HG03045 (cell line): Measurements from ENCODE around the gene SLC19A1.

Source experiments
- ATAC-seq: cut with Tn5 transposase; IDR thresholded peaks from one replicate; pipeline ENCODE4 v1.9.1; 2021; ENCODE audit warnings: mild to moderate bottlenecking, moderate library complexity; ENCODE audit not compliant: unreplicated experiment

SLC19A1 gene

DNA sequence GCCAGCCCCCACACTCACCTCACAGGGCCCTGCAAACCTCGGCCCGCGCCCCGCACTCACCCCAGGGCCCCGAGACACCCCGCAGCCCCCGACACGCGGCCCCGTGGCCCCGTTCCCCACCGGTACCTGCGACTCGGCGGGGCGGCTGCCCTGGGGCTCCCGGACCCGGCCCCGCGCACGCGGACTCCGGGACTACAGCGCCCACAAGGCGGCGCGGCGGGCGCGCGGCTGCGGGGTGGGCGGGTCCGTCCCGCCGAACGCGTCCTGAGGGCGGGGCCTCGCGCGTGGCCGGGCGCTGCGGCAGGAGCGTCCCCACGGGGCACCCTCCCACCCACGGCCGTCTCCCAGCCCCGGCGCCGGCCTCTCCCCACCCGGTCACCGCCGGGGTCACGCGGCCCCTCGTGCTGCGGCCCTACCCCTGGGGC is at the start of gene SLC19A1:
SLC19A1 (minus strand) TSS at position 199 of the 425 bp plus-strand sequence. CDS start 4,481 bp downstream, outside the sequence.
- peak; percentile 68 for ATAC-seq

DNA sequence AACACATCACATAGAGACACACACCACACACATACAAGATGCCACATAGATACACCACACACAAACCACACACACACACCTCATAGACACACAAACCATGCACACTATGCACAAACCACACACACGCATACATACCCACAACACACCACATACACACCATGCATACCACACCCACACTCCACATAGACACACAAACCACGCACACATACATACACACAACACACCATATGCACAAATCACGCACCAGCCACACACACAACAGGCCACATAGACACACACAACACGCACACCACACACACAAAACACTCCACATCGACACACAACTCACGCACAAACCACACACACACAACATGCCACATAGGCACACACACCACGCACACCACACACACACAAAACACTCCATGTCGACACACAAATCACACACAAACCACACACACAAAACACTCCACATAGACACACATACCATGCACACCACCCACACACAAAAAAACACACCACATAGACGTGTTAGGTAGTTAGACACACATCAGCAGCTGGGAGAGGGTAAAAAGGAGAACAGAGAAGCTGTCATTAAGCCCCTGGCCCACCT is 49.5 kb upstream of the SLC19A1 start:
- no peak for ATAC-seq

DNA sequence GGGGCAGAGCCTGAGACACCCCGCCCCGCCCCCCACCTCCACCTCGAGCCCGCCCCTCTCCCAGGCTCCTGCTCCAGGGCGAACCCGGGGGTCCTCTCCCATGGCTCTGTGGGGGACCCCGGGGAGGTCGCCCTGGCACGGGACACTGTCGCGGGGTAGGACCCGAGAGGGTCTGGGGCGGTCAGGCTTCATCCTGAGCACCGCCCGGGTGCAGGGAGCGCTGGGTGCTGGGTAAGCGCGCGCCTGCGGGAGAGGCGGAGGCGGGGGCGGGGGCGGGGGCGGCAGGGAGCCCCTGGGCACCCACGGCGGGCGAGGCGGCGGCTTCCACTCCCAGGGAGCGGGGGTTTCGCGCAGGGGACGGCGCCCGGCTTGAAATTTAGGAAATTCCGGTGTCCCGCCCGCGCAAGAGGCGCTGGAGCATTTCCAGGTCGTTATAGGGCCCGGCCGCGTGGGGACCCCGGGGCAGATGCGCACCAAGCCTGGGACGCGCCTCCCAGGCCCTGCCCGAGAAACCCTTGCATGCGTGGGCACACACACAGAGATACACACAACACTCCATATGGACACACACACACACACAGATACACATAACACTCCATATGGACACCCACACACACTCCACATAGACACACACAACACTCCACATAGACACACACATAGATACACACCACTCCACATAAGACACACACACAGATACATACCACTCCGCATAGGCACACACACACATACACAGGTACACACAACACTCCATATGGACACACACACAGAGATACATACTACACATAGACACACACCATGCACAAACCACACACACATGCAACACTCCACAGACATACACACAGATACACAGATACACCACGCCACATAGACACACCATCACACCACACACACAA is 48.7 kb upstream of the SLC19A1 start:
- ATAC-seq, result no peak

DNA sequence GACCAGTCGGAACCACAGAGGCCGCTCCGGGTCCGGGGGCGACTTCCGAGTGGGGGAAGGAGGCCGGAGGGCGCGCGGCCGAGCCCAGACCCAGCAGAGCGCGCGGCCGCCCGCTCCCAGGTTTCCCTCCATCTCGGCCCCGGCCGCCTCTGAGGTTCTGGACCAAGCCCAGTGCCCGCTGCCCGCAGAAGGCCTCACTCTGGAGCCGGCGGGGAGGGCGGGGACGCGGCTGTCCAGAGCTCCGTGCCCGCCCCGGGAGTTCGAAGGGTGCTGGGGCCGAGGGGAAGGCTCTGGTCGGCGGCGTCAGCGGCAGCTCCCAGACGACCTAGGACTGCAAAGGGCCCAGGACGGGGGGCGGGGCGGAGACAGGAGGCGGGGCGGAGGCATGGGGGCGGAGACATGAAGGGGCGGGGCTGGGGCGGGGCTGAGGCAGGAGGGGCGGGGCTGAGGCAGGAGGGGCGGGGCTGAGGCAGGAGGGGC is 48.0 kb upstream of the SLC19A1 start:
- ATAC-seq, result no peak

DNA sequence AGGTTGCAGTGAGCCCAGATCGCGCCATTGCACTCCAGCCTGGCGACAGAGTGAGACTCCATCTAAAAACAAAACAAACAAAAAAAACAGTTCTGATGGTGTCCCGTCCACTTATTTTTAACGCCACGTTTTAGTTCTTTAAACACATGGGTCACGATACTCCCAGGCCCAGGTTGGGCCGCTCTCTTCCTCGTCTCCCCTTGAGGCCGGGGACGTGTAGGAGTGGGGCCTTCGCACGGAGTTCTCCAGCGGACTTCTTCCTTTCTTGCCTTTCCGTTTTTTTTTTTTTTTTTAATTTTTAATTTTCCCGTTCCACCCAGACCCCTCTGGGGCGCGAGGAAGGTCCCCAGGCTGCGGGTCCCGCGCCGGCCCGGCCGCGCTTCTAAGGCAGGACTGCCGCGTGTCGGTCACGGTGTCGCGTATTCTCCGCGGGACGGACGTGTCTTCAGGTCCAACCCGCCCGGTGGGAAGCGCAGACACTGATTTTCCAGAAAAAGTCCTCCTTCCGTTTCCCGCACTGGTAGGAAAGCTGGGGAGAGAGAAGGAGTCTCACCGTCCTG is 47.5 kb upstream of the SLC19A1 start:
- ATAC-seq, result no peak

DNA sequence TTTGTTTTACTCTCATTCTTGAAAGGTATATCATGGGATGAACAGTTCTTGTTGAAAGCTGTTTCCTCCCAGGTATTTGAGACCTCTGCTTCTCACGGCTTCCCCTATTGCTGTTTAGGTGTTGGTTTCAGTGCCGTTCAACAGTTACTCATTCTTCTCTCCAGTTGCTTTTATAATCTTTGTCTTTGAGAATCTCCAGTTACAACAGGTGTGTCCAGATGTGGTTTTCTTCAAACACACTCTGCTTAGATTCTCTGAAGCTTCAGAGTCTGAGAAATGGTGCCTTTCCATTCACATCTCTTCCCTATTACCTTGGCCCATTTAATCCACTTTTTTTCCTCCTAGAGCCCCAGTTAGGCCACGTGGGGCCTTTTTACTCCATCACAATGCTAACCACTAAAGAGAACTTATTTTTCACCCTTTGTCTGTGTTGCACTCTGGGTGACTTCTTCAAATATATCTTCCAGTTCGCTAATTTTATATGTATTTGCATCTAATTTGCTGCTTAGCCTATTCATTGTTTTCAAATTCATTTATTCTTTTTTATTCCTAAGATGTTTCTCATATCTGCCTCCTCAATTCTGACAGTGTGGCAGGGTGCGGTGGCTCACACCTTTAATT is 46.7 kb upstream of the SLC19A1 start:
- ATAC-seq, result no peak

DNA sequence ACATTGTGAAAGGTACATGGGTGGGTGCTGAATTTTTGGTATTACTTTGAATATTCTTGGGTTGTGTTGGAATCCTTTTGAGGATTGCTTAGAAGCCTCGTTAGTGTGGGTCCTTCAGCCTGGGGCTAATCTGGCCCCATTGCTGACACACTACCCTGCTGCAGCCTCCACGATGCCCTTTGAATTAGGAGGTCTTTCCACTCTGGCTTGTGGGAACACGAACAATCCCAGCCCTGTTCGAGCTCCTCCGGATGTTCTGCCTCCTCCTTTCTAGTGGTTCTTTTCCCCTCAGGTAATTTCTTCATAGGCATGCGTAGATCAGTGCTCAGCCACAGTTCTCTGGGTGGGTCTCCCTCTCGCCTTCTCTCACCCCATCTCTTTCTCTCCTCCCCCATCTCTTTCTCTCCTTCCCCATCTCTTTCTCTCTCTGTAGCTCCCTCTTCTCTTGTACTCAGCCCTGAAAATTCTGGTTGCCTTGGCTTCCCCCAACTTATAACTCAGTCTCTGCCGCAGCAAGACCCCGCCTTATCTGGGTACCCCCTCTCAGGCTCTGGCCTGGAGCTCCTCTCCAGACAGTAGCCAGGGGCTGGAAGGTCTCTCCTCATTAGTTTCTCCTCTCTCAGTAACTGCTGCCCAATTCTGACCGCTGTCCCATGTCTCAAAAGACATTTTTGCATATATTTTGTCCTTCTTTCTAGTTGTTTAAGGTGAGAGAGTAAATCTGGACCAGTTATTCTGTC is 46.0 kb upstream of the SLC19A1 start:
- no peak for ATAC-seq

DNA sequence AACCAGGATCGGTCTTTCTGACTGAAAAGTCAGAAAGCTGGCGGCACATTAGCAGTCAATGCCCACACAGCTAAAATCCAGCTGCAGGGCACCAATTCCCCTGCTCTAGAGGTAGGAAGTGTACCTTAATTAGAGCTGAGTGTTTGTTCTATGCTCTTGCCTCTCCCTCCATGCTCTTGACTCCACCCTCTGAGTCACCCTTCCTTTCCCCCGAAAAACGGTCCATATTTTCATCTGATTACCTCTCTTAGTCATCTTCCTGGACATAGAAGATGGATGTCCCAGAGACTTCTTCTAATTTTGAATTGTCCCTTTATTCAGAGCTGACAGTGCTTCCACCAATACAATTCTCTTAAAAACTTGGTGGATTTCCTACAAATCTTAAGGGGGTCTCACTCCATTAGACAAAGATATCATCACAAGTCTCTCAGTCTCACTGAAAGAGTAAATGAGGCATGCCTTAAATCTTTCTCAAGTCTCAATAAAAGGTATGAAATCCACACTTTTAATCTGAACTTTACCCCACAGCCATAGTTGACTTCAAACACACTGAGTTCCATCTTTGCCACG is 44.1 kb upstream of the SLC19A1 start:
- ATAC-seq, result no peak

DNA sequence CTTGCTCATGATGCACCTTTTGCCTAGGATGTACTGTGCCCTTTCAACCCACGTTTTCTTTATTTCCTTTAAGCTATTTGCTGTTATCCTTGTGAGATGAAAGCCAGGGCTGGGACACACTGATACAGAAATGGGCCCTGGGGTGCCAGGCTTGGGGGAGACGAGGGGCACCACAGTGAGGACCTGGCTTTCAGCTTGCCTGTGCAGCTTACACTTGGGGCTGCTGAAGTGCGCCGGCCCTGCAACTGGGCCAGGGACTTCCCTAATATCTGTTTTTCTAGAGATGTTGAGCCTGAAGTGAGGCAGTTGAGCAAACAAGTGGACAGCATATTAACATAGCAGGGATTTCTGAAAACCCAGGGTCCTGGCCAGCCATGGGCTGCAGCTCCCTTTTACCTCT is 42.5 kb upstream of the SLC19A1 start:
- ATAC-seq, result no peak

DNA sequence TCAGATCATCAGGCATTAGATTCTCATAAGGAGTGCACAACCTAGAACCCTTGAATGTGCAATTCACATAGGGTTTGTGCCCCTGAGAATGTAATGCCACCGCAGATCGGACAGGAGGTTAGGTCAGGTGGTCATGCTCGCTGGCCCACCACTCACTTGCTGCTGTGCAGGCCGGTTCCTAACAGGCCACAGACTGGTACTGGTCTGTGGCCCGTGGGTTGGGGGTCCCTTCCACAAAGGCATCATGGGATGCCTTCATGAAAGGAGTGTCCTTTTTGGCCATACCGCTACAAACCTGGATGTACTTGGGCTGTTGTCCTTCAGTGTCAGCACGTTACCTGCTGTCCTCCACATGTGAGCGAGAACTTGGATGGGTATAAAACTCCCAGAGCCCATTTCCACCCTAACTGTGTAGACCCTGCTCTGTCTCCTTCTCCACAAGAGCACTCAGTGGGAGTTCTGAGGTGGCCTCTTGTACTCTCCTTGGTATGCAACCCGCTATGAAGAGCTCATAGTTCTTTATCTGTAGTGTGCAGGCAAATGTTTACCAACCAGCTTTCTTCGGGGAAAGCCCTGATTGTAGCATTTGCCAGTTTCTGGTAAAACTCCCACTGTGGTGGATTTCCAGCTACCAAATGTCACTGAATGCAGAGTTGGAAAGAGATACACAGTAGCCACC is 41.7 kb upstream of the SLC19A1 start:
- ATAC-seq, result no peak

DNA sequence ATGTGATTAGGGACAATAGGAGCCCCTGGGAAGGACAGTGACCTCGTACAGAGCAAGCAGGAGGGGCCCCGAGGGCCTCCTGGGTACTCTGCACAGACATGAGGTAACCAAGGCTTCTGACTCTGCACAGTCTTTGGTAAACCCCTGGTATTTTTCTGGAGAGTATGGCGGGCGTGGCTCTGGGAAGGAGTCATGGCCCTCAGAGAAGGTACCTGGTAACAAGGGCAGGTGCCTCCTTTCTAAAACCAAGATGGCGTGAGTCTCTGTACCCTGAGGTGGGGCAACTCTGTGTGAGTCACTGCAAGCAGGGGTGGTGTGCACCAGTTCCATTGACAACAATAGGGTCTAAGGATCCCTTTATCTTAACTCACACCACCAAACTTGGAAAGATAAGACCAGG is 39.9 kb upstream of the SLC19A1 start:
- no peak for ATAC-seq

DNA sequence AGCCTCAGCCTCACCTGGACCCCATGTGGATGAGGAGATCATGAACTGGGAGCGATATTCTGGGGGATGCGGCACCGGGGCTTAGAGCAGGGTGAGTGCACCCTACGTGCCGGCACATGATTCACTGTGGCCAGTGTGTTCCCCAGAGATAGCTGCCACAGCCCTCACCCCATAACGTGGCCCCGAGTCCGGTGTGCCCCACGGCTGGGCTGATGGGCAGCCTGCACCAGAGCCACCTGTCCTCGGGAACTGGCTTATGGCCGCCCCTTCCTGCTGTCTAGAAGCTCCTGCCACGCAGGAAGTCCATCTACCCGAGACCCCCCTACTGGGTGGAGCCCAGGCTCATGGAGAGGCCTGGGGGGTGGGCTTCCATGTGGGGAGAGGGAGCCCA is 39.1 kb upstream of the SLC19A1 start:
- ATAC-seq, result no peak

DNA sequence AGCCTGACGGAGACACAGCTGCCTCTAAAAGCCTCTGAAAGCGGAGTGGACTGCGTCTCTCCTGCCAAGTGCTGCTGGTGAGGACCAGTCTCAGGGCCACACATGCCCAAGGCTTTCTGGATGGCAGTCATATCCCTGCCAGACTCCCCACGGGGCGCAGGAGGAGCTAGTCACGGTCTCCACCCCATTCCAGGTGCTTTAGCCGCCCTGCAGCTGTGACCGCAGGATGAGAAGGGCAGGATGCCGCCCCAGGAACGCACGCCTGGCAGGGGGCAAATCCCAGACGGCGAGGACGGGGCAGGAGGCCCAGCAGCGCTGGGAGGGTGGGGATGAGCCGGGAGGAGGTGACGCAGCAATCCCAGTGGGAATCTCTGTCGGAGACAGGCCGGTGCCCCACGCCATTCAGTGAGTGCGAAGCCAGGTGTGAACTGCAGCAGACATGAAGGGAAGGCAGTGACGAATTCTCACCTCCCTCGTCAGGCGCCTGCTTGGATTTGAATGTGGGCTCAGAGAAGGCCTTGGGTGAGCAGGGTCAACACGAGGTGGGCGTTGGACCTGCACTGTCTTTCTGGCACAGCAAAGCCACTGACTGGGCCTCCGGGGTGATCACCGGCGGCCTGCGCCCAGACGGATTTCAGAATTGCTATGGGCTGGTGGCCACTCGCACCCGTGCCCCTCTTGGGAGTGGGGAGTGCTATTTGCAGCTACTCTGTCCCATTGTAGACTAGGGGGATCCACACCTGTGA is 38.5 kb upstream of the SLC19A1 start:
- ATAC-seq, result no peak

DNA sequence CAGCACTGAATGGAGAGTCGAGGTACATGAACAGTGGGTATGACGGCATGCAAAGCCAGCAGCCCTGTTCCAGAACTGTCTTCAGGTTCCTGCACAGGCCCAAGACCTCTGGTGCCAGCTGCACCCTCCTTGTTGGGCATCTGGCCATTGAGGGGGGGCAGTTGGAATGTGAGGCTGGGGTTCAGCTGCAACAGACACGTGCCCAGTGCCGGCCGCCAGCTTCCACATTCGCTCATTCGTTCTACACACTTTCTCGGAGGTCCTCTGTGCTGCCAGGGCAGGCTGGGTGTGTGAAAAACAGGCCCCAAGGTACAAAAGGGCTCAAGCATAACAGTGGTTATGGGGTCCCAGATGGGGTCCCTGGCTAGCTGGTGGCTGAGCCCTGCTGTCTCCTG is 37.9 kb upstream of the SLC19A1 start:
- ATAC-seq, result no peak

DNA sequence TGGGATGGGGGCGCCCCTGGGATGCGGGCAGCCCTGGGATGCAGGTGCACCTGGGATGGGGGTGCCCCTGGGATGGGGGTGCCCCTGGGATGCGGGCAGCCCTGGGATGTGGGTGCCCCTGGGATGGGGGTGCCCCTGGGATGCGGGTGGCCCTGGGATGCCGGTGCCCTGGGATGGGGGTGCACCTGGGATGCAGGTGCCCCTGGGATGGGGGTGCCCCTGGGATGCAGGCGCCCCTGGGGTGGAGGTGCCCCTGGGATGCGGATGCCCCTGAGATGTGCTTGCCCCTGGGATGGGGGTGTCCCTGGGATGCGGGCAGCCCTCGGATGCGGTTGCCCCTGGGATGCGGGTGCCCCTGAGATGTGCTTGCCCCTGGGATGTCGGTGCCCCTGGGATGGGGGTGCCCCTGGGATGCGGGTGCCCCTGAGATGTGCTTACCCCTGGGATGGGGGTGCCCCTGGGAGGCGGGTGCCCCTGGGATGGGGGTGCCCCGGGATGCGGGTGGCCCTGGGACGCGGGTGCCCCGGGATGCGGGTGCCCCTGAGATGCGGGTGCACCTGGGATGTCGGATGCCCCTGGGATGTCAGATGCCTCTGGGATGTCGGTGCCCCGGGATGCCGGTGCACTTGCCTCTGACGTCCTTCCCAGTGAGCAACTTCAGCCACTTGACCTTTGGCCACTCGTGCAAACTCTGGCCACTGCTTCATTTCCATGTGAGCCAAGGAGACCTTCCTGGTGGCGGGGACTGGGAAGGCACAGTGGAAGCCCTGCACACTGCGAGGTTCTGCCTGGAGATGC is 37.3 kb upstream of the SLC19A1 start:
- ATAC-seq, result no peak

DNA sequence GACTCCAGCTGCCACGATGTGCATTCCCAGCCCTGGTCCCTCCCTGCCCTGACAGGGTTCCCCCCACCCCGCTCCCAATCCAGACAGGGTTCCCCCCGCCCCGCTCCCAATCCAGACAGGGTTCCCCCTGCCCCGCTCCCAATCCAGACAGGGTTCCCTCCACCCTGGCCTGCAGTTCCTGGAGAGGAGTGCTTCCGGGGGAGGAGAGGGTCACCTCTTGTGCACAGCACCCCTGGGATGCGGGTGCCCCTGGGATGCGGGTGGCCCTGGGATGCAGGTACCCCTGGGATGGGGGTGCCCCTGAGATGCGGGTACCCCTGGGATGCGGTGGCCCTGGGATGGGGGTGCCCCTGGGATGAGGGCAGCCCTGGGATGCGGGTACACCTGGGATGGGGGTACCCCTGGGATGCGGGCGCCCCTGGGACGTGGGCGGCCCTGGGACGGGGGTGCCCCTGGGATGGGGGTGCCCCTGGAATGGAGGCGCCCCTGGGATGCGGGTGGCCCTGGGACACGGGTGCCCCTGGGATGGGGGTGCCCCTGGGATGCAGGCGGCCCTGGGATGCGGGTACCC is 36.7 kb upstream of the SLC19A1 start:
- no peak for ATAC-seq

DNA sequence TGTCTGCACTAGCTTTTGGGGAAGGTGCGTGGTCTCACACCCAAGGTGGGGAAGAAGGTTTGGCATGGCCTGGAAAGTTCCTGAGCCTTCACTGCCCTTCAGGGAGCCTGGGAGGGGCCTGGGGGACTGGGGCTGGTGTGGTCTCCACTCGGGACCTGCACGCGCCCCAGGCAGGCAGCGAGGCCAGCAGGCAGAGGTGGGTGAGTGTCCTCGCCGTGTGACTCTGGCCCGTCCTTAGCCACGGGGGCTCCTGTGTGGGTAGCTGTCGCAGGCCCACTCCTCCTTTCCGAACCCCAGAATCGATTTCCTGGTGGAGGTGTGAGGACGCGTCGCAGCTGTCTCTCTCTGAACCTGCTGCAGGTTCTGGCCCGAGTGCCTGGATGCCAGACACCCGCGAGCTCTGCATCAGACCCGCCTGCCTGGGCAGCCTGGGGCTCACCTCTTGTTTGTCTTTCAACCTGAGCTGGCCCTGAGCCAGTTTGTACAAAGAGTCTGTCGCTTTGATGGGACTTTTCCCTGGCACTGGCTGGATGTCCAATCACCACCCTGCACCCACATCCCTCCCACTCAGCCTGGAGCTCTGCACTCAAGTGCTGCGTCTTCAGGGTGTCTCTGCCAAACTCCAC is 36.0 kb upstream of the SLC19A1 start:
- no peak for ATAC-seq

DNA sequence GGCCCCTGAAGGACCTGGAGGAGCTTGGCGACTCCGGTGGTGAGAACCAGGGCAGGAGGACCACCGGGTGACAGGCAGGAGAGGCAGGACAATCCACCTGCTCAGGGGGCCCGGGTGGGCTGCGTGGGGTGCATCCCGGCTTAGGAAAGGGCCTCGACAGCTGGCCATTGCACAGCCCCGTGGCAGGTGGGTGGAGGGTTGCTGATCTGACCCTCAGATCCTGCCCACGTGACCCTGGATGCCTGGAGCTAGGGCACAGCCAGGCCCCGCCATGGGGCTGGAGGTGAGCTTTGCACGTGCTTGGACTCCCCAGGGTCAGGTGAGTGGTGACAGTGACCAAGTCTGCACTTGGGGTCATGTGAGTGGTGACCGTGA is 35.5 kb upstream of the SLC19A1 start:
- no peak for ATAC-seq
